NCI-H146 (cell line): Measurements from ENCODE around the gene GGNBP2.
"Not testable (repeated sequence)": the region's sequence is repeated elsewhere in the genome, so short reads cannot be mapped to it uniquely, and the experiment has no call there.

Source experiments
- DNase-seq: peaks from one replicate; lab custom pipeline; 2025; lab: John Stamatoyannopoulos, UW

Gene GGNBP2, protein sequence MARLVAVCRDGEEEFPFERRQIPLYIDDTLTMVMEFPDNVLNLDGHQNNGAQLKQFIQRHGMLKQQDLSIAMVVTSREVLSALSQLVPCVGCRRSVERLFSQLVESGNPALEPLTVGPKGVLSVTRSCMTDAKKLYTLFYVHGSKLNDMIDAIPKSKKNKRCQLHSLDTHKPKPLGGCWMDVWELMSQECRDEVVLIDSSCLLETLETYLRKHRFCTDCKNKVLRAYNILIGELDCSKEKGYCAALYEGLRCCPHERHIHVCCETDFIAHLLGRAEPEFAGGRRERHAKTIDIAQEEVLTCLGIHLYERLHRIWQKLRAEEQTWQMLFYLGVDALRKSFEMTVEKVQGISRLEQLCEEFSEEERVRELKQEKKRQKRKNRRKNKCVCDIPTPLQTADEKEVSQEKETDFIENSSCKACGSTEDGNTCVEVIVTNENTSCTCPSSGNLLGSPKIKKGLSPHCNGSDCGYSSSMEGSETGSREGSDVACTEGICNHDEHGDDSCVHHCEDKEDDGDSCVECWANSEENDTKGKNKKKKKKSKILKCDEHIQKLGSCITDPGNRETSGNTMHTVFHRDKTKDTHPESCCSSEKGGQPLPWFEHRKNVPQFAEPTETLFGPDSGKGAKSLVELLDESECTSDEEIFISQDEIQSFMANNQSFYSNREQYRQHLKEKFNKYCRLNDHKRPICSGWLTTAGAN

DNA sequence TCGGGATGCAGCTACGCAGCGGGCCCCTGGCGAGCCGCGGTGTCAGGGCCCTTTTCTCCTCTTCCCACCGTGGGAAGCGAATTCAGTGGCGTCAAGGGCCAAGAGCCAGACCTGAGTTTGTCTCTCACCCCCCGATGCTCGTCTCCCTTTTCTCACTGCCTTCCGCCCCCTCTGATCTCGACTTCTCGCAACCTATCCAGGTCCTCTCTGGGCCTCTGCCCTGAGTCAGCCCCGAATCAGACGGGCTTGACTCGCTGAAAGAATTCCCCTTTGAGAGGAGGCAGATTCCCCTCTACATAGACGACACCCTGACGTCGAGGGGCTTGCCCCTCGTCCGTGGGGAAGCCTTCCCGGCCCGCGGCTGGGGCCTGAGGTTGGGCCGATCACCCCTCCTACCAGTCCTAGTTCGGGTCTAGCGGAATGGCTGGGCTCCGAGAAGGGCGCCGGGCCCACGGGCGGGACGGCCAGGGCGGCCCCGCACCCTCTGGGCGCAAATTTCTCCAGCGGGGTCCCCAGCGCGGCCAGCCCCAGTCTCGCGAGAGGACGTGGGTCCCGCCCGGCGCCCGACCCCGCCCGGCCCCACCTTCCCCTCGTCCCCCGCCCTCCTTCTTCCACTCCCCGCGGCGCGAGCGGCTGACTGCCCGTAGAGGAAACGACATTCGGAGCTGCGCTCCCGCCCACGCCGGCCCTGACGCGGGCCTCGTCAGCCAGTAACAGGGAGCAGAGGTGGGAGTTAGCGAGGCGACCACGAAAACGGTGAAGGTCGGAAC lies at the start of gene GGNBP2:
Gene GGNBP2 (plus strand): TSS at position 613 of the 770 bp plus-strand sequence. CDS start 806 bp downstream, outside the sequence.
- peak; percentile 95 for DNase-seq

DNA sequence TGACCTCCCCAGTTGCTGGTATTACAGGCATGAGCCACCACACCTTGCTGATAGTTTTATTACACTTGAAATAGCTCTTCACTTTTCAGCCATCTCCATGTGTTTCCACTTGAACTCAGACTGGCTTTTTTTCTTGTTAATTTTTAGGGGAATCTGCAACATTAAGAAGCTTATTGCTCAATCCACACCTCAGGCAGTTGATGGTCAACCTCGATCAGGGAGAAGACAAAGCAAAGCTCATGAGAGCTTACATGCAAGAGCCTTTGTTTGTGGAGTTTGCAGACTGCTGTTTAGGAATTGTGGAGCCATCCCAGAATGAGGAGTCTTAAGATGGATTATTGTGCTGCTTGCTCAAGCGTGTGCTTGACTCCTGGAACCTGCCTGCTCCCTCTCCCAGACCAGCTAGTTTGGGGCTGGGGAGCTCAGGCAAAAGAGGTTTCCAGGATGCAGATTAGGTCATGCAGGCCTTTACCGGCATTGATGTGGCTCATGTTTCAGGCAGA lies 49.6 kb upstream of the GGNBP2 start:
- no peak for DNase-seq

DNA sequence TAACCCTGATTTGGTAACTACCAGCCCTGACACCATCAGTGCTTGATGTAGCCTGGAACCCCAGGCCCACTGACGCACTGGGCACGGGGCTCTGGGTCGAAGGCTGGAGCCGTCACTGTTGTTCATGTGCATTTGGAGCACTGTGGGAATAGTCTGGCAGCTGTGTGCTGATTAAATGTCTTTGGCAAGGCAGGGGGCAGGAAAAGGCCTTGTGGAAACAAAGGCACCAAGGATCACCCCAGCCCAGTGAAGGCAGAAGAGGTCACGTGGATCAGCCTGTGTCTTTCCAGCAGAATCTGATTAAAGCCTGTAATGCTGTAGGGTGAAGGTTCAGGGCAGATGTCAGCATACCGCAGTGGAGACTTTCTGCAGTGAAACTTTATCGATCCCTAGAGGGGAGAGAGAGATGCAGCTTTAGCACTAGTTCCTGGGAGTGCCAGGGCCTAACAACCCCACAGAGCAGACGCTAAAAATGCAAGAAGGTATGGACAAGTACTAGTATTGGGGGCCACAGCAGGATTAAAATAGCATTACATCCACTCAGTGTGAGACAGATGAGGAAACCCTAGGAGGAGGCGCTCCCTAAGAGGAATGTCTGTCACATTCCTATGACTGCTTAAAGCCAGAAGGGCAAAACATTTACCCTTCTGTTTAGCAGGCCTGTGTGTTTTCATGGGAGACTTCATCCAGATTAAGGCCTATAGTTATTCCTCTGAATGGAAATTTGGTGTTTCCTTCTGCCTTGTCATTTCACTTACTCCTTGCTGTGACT lies 48.5 kb upstream of the GGNBP2 start:
- no peak for DNase-seq

DNA sequence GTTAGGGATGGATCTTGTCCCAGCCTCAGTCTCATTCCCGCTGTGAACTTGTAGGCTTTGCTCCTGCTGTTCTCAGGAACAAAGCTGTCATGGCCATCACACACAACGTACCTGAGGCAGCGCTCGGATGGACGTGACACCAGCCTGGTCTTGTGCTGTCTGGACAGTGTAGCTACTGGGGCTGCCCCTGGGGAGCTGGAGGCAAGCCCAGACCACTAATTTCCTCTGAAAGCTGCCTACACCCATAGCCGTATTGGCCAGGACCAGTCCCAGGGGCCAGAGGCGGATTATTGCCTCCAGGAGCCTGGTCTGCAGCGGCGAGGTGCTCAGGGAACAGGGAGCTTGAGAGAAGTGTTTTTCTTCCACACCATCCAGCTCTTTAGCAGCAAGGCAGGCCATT lies 46.6 kb upstream of the GGNBP2 start:
- no peak for DNase-seq

DNA sequence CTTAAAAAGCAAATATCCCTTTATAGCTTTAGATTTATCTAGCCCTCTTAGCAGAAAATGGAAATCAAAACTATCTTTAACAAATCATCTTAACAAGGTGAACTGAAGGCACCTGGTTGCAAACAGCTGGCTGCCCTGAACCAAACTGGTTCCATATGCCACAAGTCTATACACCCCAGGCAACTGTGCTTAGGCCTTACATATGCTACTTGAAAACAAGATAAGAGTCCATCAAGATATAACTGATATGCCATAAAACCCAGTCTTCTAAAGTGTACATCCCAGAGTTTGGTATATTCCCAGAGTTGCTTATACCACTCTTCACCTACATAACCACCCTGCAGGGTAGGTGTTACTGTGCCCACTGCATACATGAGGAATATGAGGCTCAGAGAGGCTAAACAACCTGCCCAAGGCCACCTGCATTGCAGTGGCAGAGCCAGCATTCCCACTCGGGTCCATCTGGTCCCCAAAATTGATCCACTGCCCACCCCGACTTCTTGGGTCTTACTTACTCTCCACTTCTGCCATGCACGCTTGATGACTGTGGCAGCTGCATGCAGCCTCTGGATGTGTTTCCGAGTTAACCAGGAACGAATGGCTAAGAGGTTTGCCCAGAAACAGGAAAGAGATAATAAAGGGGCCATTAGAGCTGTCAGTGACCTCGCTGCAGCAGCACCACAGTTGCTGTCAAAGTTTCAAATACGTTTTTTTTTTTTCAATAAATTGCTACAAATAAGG lies 46.0 kb upstream of the GGNBP2 start:
- DNase-seq = no peak

DNA sequence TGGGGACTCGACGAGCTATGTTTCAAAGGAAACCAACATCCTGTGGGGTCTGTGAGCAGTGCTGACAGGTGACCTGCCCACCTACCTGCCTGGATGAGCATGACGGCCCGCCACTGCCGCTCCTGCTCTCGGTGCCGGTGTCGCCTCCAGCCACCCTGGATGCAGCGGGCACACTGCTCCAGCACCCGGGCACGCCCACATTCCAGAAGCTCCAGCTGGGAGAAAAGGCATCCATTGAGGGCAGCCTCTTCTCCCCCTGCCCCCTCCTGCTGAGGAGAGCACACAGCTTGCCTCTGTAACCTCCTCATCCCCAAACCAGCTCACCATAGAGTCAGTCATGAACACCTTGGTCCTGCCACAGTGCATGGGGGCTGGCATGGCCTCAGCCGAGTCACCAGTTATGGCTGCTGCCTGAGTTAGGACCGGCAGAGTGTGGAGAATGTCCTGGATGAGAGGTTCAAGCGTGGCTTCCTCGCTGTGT lies 43.9 kb upstream of the GGNBP2 start:
- DNase-seq = no peak

DNA sequence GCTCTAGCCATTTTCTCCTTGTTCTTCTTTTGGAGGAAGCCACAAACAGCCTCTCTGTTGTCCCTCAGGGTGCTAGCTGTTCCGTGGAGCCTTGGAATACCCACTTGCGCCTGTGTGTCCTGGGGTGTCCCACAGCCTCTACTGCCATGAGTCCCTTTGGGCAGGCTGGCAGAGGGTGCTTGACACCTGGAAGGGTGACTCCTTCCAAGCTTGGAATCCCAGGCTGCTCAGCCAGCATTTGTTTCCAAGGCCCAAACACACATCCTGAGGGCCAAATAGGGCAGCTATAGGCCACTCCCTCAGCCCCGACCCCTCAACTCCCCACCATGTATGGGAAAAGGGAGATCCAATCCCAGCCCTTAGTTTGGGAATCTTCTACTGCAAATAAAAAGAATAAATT lies 43.4 kb upstream of the GGNBP2 start:
- DNase-seq = no peak

DNA sequence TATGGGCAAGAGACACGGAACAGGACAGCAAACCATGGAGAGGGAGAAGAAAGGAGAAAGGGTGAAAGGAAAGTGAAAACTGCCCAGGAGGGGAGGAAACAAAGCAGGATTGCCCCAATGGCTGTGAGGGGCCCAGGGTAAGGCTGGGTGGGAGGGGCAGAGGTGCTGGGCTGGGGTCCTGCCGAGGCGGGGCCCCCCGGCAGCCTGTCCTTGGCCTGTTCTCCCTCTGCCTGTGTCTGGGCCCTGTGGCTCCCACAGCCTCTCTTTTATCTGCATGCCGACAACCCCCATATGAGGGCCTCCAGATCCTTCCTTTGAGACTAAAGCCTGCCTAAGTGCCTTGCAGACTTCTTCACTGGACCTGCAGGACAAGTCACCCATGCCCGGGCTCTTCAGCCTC lies 42.8 kb upstream of the GGNBP2 start:
- DNase-seq = no peak

DNA sequence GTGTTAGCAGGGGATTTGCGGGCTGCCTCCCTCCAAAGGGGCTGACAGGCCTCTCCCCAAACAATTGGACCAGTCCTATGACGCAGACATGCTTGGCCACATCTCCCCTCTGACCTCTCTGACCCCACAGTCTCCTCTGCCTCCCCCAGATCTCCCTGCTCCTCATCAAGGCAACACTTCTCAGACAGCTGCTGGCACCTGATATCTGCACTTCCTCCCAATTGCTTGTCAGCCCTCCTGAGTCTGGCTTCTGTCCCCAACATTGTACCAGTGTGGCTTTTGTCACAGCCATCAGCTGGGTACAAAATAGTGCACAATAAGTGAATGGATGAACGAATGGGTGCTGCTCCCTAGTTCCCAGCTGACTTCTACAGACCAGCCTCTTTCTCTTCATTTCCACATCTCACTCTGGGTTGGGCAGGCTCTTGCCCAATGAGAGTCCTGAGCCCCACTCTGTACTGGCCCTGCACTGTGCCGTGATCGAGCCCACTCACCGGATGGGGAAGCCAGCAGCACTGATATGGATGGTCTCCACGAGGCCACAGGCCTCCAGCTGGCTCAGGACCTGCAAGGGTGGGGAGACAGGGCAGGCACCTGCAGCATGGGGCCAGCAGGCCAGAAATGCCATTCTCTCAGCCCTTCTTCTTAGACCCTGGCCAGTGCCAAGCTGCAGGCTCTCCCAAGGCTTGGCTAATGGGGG lies 41.1 kb upstream of the GGNBP2 start:
- DNase-seq = no peak

DNA sequence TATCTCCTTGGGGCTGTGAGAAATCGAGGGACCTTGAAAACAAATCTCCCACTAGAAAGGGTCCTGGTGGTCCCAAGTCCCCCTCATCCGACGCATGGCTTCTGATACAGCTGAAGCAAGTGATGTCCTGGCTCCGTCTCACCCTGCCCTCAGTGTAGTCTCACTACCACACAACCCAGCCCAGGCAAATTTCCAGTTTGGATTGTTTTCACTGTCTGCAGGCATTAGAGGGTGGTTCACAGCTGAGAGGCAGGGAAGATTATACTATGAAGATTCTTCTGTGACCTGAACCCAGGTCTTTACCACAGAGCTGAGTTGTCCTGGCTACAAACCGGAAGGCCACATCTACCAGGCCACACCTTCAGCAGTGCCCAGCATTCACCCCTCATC lies 40.6 kb upstream of the GGNBP2 start:
- DNase-seq = no peak

DNA sequence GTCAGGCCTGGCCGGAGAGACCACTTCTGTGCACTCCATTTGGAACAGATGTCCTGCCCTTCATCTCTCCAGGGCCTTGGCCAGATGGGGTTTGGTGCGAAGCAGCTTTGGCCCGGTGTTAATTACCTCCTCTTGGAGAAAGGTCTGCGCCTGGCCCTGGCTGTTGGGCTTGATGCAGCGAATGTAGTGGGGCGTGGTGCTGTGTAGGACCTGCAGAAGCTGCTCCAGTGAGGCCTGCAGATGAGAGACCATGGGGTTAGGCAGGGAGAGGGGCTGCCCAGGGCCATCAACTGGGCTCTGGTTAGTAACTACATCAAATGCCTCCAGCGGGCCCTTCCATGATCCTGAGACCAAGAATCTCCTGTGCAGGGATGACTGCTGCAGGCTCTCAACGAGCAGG lies 39.5 kb upstream of the GGNBP2 start:
- DNase-seq = no peak

DNA sequence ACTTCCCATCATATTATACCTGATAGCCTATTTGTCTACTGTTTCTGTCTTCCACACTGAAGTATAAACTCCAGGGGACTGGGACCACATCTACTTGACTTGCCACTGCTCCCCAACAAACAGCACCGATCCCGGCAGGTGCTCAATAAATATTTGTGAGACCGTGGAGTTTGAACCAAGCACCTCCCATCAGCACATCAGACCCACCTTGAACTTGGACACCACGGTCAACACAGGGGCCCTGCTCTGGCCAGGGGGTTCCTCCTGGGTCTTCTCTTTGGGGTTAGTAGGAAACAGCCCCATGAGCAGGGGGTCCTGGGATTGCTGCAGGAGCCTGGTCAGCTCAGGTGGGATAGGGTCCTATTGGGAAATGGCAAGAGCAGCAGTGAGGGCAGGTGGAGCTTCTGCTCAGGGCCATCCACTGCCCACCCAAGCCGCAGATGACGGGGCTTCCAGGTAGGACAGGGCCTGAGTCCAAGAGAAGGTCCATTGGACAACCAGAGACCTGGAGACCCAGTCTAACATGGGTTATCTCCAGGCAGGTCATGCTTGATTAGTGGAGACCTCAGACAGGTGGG lies 38.4 kb upstream of the GGNBP2 start:
- no peak for DNase-seq

DNA sequence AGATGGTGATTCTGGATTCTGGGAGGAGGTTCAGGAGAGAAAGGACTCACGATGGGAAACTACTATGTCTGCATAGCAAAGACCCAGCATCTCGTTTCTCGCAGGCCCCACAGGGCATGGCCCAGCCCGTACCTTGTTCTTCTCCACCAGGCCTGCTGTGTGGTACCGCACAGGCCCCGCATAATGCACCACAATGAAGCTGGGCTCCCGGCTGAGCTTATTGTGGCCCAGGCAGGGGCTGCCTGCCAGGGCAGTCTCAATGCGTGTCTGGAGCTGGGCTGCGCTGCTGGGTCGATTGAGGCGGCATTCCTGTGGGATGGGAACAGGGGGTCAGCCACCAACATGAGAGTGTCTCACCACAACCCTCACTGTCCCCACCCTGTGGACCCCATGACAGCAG lies 37.9 kb upstream of the GGNBP2 start:
- no peak for DNase-seq

DNA sequence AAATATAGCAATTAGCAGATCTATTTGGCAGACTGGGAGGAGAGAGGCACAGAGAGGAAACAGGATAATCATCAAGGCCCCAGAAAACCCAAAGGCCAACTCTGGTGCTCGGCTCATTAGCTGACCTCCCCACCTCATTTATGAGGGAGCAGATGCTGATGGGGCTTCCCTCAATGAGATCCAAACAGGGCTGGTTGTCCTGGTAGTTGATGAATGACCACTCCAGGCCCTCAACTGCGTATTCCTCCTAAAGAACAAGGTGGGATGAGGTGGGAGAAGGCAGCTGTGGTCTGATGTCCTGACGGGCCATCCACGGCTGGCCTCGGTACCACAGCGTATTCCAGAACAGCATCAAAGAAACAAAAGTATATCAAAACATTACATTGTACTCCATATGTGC lies 37.5 kb upstream of the GGNBP2 start:
- DNase-seq = no peak

DNA sequence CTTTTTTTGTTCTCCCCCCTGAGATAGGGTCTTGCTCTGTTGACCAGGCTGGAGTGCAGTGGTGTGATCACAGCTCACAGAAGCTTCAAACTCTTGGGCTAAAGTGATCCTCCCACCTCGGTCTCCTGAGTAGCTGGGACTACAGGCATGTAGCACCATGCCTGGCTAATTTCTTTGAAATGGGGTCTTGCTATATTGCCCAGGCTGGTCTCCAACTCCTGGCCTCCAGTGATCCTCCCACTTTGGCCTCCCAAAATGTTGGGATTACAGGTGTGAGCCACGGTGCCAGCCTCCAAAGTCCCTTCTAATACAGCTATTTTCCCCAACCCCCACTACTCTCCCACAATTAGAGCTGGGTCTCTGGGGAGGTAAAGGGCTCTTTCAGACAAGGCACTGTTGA lies 36.3 kb upstream of the GGNBP2 start:
- DNase-seq = not testable (repeated sequence)

DNA sequence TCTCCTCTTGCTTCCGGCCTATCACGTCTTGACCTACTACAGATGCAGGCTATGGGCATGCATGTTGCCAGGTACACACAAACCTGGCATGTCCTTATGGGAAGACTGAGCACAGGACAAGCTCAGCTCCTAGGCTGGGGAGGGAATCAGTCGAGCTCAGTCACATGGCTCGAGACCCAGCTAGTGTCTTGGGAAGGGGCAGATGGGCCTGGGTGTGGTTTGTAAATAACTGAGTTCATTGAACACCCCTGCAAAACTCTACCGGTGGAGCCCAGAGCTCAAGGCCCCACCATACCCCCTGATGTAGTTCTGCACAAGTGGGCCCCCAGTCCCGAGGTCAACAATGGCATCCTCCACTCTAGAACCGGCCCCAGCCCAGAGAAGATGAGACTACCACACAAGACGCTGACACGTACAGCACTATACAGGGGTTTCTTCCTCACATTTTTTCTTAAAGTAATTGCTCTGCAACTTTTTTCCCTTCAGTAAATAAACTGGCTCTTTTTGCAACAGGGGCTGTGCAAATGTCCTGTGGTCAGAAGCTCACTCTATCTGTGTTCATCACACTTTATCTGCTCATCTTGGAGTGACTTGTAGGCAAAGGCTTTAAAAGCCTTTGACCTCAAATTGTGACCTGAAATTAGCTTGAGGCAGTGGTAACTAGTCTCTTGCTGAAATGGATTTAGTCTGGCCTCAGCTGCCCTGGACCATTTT lies 35.3 kb upstream of the GGNBP2 start:
- DNase-seq = no peak

DNA sequence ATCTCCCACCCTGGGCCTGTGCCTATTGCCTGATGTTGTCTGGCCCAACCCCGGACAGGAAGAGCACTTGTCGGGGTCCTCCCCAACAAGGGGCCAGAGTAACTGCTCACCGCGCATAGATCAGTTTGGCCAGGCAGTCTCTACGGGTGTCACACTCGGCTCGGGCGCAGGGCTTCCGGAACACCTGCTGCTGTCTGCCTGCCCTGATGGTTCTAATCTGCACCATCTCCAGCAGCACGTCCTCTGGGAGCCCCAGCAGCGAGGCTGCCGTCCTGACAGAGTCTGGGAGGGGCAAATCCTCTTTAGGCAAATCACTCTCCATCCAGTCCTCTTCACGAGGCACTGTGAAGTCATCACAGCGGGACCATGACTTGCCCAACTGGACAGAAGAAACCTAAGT lies 34.1 kb upstream of the GGNBP2 start:
- no peak for DNase-seq

DNA sequence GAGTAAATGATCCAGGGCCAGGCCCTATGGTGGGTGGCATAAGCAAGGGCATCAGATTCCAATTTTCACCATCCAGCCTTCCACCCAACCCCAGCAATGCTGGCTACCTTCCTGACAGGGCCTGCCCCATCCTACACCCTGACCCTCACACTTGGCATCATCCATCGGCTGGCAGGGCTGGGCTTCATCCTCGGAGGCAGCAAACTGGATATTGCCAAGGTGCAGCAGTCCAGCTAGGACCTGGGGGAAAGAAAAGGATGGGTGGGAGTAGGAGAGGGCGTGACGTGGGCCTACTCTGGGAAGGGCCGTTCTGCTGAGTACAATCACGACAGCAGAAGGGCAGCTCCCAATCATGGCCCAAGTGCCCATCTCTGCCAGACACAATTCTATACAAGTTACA lies 33.5 kb upstream of the GGNBP2 start:
- DNase-seq = no peak

DNA sequence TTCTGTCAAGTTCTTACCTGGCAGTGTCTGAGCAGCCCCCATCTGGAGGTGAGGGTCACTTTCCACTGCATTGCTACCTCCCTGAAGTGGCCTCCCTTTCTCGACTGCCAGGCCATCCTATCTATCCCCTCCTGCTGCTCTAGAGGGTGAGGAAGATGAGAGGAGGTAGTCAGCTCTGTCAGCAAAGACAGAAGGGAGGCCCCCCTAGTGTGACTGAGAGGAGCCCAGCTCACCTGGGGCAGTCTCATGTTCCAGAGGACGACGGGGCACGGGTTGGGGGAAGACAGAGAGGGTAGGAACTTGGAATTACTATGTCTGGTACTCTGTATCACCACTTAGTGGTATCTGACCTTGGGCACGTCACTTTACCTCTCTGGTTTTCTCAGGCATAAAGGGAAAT lies 32.1 kb upstream of the GGNBP2 start:
- DNase-seq = no peak
